Panc1 (cell line): ENCODE measurements around the gene PRPF4. TPM values are rescaled to one million over a fixed set of nuclear protein-coding genes. Genes with fewer than 3 reads are reported as not detected.

Experiments used
- ATAC-seq: fragments of 200-7000 bp; cut with Tn5 transposase; 2 replicates; pipeline ENCODE4 v1.9.1; 2020; ENCODE audit warnings: mild to moderate bottlenecking, moderate library complexity
- BruUV-seq: library from RNA; stranded (reverse); fragments of 400-500 nt; replicated peaks from 2 replicates; lab custom pipeline; 2021; lab: Mats Ljungman, UMichigan
- CTCF ChIA-PET: fragments of 300-600 bp; sonication (Branson Sonifier 250); formaldehyde crosslinking; loops from one replicate; lab custom pipeline; 2022; ENCODE audit warnings: antibody characterized with exemption; lab: Charles Lee
- POLR2A ChIA-PET: fragments of 300-600 bp; sonication (Branson Sonifier 250); formaldehyde crosslinking; loops from one replicate; lab custom pipeline; 2022; ENCODE audit warnings: antibody characterized with exemption; lab: Charles Lee
- DNase-seq: peaks from one replicate; pipeline ENCODE4 v3.0.0-alpha.2; 2010; ENCODE audit warnings: low read depth, low spot score
- H3K27ac ChIP-seq: 2 replicates; pipeline ENCODE4 v1.5.1; 2011; ENCODE audit warnings: mild to moderate bottlenecking, low read length, inconsistent platforms
- H3K27me3 ChIP-seq: fragments of 200-500 bp; sonication (Bioruptor generic); 2 replicates; pipeline ENCODE4 v1.6.0; 2014; ENCODE audit warnings: low read length, inconsistent platforms; ENCODE audit not compliant: control insufficient read depth, insufficient read depth
- H3K36me3 ChIP-seq: fragments of 200-500 bp; sonication (Bioruptor generic); 2 replicates; pipeline ENCODE4 v1.5.1; 2014; ENCODE audit warnings: inconsistent platforms, mild to moderate bottlenecking, low read length, moderate library complexity; ENCODE audit not compliant: control insufficient read depth, insufficient read depth
- H3K4me1 ChIP-seq: 2 replicates; pipeline ENCODE4 v1.5.1; 2011; ENCODE audit warnings: inconsistent platforms, mild to moderate bottlenecking, low read length, moderate library complexity; ENCODE audit not compliant: control insufficient read depth, insufficient read depth
- H3K4me3 ChIP-seq, 2 experiments: 2 replicates each; pipeline ENCODE4 v1.5.1; 2011 to 2012; ENCODE audit warnings: low read depth in 2 of 2, low read length in 2 of 2, mild to moderate bottlenecking in 2 of 2, inconsistent platforms in 1 of 2, moderate library complexity in 1 of 2
- H3K9me3 ChIP-seq: fragments of 200-500 bp; sonication (Bioruptor generic); 2 replicates; pipeline ENCODE4 v1.5.1; 2014; ENCODE audit warnings: low read depth, mild to moderate bottlenecking, inconsistent platforms, low read length, moderate library complexity; ENCODE audit not compliant: control insufficient read depth, insufficient read depth
- POLR2AphosphoS5 ChIP-seq: IDR thresholded peaks from 2 replicates; pipeline ENCODE4 v1.6.1; 2012; ENCODE audit warnings: mild to moderate bottlenecking, low read depth, low read length, moderate library complexity
- SIN3A ChIP-seq: IDR thresholded peaks from 2 replicates; pipeline ENCODE4 v1.6.1; 2012; ENCODE audit warnings: low read depth, mild to moderate bottlenecking, low read length, moderate library complexity, borderline replicate concordance; ENCODE audit not compliant: insufficient read depth
- TCF7L2 ChIP-seq: IDR thresholded peaks from 2 replicates; pipeline ENCODE4 v1.6.1; 2011; ENCODE audit warnings: mild to moderate bottlenecking, low read depth, low read length, inconsistent platforms
- in situ Hi-C: cut with HindIII; loops from 2 replicates; pipeline ENCODE4 v1.10.0; 2016; ENCODE audit warnings: low sequenced_read_pairs, low pct_unique_long_range_greater_than_20kb
- intact Hi-C: fragments of 100-400 bp; cut with micrococcal nuclease; formaldehyde crosslinking; loops from one replicate; pipeline ENCODE4 v1.10.0; 2022; ENCODE audit not compliant: unreplicated experiment
- total RNA-seq: library from RNA; stranded (reverse); gene quantifications from one replicate; pipeline ENCODE4 v1.2.1, GENCODE V29; 2021; ENCODE audit not compliant: unreplicated experiment
- TF ChIP-seq, protein P1 (sequence below), 2 experiments: IDR thresholded peaks; 2 replicates each; pipeline ENCODE4 v1.6.1; 2011 to 2012; ENCODE audit warnings: low read depth in 2 of 2, control low read depth in 1 of 2, low read length in 1 of 2, mild to moderate bottlenecking in 1 of 2, moderate library complexity in 1 of 2; ENCODE audit not compliant: insufficient read depth in 1 of 2
- TF ChIP-seq, protein P2 (sequence below): fragments of 450-650 bp; IDR thresholded peaks from 2 replicates; pipeline ENCODE4 v1.5.1; 2017; ENCODE audit warnings: mild to moderate bottlenecking

PRPF4 gene
- total RNA-seq, 1 experiment from 2014 or later = 28.9 TPM

DNA sequence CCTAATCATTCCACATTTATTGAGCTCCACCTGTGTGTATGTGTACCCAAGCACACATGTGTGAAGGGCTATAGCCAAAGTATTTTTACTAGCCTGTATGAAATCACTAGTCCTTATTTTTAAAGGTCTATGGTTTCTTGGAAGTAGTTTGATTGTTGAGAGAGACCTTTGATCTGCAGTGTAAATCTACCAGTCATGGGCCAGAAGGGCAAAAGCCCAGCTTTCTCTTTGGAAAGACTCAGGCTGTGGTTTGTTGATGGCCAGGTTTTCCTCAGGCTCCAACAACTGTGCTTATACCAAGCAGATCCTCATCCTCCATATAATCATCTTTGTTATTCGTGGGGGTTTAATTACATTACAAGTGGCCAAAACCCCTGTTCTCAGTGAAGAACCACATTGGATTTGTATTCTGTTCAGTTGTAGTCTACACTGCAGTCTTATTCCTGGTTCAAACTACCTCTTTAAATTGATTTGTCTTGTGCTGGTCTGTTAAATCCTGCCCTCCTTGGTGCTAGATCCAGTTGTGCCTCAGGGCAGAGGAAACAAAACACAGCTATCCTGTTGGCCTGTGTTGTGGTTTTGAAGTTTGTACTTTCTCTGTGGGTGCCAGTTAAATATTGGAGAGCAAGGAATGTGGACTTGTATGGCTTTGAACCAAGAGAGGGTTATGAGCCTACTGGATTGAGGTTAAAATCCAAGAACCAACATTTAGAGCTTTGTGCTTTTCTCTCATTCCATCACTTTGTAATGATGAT lies 13.4 kb upstream of the PRPF4 start:
- Histone ChIP-seq H3K27ac (no peak overlapping the region), H3K9me3 (no peaks in the 10 kb centered on the region), H3K4me1 (no peaks in the 10 kb centered on the region), H3K4me3 (no peak overlapping the region), H3K36me3 (no peaks in the 10 kb centered on the region; the same call in 1 of the 2 replicates), H3K27me3 (no peaks in the 10 kb centered on the region)
- intact Hi-C loops = no loop called here
- in situ Hi-C loops = no loop called here
- BruUV-seq = no TSS peak
- DNase-seq (no peak), ATAC-seq (no peak)
- POLR2A ChIA-PET = no interaction called here
- TF ChIP-seq TCF7L2 (no peak), POLR2AphosphoS5 (no peak), SIN3A (no peak)
- TF ChIP-seq, protein P1, sequence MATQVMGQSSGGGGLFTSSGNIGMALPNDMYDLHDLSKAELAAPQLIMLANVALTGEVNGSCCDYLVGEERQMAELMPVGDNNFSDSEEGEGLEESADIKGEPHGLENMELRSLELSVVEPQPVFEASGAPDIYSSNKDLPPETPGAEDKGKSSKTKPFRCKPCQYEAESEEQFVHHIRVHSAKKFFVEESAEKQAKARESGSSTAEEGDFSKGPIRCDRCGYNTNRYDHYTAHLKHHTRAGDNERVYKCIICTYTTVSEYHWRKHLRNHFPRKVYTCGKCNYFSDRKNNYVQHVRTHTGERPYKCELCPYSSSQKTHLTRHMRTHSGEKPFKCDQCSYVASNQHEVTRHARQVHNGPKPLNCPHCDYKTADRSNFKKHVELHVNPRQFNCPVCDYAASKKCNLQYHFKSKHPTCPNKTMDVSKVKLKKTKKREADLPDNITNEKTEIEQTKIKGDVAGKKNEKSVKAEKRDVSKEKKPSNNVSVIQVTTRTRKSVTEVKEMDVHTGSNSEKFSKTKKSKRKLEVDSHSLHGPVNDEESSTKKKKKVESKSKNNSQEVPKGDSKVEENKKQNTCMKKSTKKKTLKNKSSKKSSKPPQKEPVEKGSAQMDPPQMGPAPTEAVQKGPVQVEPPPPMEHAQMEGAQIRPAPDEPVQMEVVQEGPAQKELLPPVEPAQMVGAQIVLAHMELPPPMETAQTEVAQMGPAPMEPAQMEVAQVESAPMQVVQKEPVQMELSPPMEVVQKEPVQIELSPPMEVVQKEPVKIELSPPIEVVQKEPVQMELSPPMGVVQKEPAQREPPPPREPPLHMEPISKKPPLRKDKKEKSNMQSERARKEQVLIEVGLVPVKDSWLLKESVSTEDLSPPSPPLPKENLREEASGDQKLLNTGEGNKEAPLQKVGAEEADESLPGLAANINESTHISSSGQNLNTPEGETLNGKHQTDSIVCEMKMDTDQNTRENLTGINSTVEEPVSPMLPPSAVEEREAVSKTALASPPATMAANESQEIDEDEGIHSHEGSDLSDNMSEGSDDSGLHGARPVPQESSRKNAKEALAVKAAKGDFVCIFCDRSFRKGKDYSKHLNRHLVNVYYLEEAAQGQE (IDR thresholded peaks at IDR 0.05; ENCODE audit: insufficient read depth in 1 of 2, low read depth in 2 of 2, low read length in 1 of 2) = no peak
- TF ChIP-seq, protein P2, sequence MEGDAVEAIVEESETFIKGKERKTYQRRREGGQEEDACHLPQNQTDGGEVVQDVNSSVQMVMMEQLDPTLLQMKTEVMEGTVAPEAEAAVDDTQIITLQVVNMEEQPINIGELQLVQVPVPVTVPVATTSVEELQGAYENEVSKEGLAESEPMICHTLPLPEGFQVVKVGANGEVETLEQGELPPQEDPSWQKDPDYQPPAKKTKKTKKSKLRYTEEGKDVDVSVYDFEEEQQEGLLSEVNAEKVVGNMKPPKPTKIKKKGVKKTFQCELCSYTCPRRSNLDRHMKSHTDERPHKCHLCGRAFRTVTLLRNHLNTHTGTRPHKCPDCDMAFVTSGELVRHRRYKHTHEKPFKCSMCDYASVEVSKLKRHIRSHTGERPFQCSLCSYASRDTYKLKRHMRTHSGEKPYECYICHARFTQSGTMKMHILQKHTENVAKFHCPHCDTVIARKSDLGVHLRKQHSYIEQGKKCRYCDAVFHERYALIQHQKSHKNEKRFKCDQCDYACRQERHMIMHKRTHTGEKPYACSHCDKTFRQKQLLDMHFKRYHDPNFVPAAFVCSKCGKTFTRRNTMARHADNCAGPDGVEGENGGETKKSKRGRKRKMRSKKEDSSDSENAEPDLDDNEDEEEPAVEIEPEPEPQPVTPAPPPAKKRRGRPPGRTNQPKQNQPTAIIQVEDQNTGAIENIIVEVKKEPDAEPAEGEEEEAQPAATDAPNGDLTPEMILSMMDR = no peak
- CTCF ChIA-PET = no interaction called here

DNA sequence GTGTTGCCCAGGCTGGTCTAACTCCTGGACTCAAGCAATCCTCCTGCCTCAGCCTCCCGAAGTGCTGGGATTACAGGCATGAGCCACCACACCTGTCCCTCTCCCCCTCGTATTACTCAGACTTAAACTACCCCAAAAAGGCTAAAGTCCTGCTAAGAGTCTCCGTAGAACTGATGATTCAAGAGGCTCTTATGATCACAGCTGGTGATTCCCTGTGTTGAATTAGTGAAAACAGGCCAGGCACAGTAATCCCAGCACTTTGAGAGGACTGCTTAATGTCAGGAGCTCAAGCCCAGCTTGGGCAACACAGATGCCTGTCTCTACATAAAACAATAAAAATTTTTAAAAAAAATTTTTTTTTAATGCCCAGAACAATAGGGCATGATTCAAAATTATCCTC lies 9.3 kb upstream of the PRPF4 start:
- POLR2A ChIA-PET = no interaction called here
- TF ChIP-seq, protein P1 (IDR thresholded peaks at IDR 0.05; ENCODE audit: insufficient read depth in 1 of 2, low read depth in 2 of 2, low read length in 1 of 2) = no peak
- TF ChIP-seq POLR2AphosphoS5 (no peak), SIN3A (no peak), TCF7L2 (no peak)
- TF ChIP-seq, protein P2 = no peak
- H3K27ac ChIP-seq = no peak overlapping the region
- no peaks in the 10 kb centered on the region for H3K27me3 ChIP-seq
- BruUV-seq = no TSS peak
- no peaks in the 10 kb centered on the region for H3K9me3 ChIP-seq
- DNase-seq (no peak), ATAC-seq (no peak)
- CTCF ChIA-PET = no interaction called here
- intact Hi-C loops (no loop called here), in situ Hi-C loops (no loop called here)
- no peak overlapping the region for H3K4me3 ChIP-seq
- peaks cover 8% of the 10 kb centered on the region; the same call in 1 of the 2 replicates for H3K36me3 ChIP-seq
- H3K4me1 ChIP-seq = no peaks in the 10 kb centered on the region
